NCI-H524 treated with DMSO at 0.1 percent for 48 hours (cell line): Measurements from ENCODE around the gene GNPTG.

Source experiments
- DNase-seq: peaks from one replicate; lab custom pipeline; 2025; lab: John Stamatoyannopoulos, UW

Gene GNPTG

DNA sequence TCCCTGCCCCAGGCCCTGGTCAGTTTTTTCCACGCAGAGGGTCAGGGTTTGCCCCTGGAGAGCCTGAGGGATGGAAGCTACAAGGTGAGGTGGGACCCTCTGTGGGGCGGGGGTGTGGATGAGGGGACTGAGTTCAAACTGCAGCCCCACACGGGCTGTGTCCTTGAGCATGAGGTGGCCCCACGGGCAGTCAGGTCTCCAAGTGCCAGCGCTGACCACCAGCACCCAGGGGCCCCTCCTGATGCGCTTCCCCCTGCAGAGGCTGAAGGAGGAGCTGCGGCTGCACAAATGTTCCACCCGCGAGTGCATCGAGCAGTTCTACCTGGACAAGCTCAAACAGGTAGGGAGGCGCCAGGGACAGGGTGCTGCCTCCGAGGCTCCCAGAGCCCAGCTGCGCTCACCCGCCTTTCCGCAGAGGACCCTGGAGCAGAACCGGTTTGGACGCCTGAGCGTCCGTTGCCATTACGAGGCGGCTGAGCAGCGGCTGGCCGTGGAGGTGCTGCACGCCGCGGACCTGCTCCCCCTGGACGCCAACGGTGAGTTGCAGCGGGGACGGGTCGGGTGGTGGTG lies 4.4 kb upstream of the GNPTG start:
- DNase-seq, result no peak

DNA sequence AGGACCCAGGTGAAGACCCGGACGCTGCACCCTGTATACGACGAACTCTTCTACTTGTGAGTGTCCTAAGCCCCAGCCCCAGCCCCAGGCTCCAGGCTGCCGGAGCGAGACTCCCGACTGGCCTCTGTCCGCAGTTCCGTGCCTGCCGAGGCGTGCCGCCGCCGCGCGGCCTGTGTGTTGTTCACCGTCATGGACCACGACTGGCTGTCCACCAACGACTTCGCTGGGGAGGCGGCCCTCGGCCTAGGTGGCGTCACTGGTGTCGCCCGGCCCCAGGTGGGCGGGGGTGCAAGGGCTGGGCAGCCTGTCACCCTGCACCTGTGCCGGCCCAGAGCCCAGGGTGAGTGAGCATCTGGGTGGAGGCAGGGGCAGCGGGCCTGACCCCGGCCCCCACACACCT lies 3.8 kb upstream of the GNPTG start:
- no peak for DNase-seq

DNA sequence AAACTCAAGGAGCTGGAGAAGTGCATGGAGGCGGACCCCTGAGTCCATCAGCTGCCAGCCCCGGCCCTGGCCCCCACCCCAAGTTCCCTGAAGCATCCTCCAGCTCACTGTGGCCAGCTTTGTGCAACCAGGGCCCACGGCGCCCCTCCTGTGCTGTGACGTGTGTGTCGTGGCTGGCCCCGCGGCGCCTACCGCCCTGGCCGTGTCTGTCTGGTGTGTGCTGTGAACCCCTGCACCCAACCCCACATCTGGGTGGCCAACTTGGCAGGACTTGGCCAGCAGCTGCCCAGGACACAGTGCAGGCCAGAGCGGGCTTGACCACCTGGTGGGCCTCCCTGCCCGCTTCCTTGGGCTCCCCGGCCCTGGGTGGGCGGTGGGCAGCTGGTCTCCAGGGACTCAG lies 3.3 kb upstream of the GNPTG start:
- no peak for DNase-seq

DNA sequence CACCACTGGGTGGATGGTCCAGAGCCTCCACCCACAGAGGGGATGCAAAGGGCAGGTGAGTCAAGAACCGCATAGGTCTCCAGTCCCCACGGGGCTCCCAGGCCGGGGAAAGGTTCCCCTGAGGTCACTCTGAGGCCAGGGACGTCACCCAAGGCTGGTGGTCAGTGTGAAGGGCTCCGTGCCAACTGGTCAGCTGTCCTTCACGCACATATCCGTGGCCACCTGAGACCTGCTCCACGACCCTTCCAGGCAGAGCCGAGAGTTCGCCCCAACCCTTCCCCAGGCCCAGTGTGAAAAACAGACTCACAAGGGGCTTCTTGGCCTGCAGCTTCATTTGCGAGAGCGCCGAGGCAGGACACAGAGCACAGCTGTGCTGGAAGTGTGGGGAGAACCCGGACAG lies 2.8 kb upstream of the GNPTG start:
- no peak for DNase-seq

DNA sequence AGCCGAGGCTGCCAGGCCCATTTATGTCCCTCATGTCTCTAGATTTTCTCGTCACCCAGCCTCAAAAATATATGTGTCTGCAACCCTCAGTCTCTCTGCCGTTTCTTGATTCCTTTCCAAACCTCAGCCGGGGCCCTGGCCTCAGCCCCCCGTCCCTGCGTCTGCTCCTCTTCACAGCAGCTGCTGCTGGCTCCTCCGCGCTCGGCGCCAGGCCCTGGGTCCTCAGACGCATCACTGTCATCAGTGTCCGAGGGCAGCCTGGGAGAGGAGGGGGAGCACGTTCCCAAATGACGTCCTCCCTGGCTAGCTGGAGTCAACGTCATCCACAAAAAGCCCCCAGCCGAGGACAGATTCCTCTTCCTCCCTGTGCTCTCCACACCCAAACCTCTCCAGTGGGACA lies 2.4 kb upstream of the GNPTG start:
- no peak for DNase-seq

DNA sequence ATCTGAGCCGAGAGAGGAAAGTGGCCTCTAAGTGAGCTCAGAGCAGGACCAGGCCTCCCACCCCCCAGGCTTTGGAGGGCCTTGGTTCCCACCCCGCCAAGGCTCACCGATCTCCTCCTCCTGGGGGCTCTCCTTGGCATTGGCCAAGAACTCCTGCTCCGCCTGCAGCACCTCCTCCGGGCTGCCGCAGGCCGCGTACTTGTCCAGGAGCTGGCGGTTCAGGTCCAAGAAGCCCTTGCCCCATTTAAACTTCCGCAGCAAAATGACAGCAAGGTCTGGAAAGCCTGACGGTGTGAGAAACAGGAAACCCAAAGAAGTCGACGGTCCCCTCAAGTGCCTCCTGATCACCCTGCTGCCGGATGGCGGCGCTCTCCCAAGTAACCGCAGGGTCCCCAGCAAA lies 1.8 kb upstream of the GNPTG start:
- DNase-seq, result no peak

DNA sequence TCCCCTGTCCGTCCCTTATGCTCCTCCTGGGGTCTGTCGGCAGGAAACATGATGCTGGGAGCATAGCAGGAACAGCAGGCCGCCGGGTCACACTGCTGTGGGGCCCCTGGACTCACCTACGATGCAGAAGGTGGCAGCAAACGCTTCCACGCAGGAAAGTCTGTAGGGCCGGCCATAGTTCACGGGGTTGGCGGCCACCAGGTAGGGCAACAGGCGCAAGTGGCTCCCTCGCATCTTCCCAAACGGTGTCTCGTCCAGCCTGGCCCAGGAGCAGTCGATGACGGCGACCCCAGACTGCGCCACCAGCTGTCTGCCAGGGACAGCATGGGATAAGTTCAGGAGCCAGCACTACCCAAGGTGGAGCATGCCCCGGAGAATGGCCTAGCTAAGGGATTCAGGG lies 1.0 kb upstream of the GNPTG start:
- no peak for DNase-seq

DNA sequence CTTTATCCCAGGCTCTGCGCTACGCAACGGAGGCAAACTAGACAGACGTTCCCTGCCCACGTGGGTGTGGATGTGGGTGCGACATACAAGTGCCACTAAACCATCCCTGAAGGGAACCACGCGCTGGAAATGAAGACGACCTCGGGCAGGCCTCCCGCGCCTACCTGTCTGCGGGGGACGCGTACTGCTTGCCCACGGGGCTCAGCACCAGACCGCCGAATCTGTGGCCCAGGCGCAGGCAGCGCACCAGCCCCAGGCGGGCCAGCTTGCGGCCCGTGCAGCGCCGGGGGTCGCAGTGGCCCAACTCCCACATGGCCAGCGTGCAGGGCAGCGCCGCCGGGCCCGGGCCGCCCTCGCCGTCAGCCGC lies 533 bp upstream of the GNPTG start:
- no peak for DNase-seq

DNA sequence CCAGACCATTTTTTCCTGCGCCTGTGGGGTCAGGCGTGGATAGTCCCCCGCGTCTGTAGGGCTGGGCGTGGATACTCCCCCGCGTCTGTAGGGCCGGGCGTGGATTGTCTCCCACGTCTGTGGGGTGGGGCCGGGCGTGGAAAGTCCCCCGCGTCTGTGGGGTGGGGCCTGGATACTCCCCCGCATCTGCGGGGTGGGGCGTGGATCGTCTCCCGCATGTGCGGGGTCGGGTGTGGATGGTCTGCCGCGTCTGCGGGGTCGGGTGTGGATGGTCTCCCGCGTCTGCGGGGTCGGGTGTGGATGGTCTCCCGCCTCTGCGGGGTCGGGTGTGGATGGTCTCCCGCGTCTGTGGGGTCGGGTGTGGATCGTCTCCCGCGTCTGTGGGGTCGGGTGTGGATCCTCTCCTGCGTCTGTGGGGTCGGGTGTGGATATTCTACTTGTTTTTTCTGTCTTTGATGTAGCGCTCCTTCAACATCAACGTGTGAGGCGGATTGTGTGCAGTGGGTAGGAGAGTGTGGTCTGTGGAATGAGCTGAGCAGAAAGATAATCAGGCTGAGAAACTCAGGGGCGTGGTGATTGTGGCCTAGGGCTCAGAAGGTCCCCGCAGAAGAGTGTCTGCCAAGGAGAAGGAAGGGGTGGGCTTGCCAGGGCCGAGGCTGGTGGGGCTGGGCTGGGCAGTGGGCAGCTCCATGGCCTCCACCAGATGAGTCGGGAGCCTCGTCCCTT lies 3.2 kb downstream of the GNPTG start:
- DNase-seq, result no peak

DNA sequence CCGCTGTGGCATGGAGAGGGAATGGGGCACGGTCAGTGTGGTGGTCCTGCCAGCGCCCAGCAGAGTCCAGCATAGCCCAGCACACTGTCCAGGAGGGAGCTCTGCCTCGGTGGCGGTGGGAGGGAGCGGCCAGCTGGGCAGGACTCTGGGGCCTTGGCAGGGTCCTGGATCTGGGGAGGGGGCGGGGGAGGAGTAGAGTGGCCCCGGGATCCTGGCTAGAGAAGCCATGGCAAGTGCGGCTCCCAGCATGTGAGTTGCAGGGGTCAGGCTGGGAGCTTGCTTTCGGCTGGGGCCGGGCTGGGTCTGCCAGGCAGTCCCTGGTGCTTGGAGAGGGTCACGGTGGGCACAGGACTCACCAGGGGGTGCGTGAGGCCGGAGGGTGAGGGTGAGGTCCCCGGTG lies 3.9 kb downstream of the GNPTG start:
- no peak for DNase-seq

DNA sequence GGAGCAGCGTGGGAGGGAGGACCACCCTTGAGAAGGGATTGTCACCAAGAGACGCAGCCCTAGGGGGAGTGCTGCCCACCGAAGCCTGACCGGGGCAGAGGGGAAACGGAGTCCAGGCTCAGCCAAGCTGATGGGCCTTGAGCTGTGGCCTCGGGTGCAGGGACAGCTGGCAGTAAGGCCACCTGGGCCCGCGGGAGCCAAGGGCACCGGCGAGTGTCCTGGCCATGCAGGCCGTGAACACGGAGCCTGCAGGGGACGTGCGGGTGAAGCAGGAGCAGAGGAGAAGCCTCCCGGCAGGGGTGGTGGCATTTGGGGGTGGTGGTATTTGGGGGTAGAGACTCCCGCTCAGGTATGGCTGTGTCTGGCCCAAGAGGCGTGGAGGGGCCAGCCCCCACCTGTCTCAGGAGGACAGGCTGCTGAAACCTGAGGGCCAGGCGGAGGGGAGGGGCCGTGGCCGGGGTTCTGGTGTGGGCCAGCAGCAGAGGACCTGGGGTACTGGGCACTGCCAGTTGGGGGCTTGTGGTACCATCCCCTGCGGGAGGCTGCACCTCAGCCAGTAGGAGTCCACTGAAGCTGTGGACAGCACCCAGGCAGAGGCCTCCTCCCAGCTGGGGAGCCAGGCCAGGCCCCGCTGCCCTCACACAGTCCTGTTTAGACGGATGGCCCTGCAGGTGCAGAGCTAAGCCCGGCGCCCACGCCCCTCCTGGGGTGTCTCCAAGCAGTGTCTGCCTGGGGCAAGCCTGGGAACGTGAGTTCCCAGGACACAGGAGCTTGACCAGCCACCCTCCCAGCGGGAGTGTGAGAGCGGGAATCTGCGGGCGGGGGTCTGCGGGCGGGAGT lies 4.5 kb downstream of the GNPTG start:
- DNase-seq, result no peak

DNA sequence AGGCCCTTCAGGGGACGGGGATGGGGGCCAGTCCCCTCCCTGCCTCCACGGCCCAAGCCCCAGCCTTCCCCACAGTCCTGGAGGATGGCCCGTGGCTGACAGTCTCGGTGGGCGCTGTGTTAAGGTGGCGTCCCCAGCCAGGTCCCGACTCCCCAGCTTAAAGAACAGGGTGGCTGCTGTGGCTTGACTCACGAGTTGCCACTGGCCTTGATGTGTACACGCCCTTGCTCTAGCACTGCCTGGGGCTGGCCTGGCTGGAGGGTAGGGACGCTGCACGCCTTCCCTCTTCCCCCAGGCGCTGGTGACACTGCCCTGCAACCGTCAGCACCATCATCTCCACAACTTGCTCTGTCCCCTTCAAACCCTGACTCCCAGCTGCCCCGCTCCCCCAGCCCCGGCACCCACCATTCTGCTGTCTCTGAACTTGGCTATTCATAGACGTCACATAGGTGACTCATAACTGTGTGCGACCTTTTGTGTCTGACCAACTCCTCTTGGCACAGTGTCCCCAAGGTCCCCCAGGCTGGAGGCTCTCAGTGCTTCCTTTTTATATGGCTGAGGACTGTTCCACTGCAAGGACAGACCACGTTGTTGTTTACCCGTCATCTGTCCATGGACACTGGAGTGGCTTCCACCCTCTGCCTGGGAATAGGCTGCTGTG lies 6.3 kb downstream of the GNPTG start:
- DNase-seq, result no peak

DNA sequence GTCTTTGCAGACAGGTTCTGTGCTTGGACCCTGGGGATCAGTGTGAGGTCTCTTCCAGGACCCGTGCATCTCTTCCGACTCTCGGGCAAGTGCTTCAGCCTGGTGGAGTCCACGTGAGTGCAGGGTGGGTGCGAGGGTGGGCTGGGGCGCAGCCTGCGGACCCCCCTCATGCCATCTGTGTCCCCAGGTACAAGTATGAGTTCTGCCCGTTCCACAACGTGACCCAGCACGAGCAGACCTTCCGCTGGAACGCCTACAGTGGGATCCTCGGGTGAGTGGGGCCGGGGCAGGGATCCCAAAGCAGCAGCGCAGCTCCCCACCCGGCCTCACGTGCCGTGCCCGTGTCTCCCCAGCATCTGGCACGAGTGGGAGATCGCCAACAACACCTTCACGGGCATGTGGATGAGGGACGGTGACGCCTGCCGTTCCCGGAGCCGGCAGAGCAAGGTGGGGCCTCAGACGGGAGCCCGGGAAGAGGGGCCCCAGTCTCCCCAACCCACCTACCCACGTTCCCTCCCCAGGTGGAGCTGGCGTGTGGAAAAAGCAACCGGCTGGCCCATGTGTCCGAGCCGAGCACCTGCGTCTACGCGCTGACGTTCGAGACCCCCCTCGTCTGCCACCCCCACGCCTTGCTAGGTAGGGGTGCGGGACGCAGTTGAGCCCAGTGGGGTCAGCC lies 10.1 kb downstream of the GNPTG start:
- DNase-seq, result no peak

DNA sequence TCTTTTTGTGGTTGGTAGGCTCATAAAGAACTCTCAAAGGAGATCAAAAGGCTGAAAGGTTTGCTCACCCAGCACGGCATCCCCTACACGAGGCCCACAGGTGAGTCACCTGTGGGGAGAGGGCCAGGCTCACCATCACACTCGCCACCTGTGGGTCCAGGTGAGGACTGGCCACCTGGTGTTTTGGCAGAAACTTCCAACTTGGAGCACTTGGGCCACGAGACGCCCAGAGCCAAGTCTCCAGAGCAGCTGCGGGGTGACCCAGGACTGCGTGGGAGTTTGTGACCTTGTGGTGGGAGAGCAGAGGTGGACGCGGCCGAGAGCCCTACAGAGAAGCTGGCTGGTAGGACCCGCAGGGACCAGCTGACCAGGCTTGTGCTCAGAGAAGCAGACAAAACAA lies 11.1 kb downstream of the GNPTG start:
- no peak for DNase-seq

DNA sequence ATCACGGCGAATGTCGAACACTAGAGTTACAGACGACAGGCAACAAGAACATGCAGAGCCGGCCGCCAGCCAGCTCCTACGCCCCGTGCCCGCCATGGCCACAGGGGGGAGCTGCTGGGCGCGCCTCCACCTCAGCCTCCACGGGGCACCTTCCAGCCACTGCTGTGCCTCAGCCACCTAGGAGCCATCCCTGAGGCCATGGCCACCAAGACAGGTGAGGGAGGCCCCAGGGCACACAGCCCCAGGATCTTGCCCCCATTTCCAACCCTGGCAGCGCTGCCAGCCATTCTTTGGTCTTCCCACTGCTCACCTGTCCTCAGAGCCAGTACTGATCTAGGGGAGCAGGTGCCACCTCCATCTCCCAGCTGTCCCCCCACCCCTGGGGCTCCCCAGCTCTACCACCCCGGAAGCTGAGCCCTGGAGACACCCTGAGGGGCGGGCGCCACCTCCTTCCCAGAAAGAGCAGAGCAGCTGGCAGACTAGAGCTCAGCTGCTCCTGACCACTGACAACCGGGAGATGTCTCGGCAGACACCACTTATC lies 11.8 kb downstream of the GNPTG start:
- no peak for DNase-seq

DNA sequence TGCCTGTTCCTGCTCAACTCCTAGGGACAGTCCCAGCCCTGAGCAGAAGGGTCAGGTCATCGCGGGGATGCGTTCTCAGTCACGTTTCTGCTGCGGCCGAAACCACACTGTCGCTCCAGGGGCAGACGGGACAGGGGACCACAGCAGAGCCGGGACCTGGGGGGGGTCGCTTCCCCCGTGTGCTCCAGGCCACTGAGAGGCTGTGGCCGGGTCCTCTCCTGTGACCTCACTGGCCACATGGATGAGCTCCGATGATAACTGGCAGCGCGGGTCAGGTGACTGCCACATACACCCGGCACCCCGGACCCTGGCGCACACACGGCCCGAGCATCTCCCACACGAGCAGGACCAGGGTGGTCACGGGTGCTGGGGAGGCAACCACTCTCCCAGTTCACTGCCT lies 12.8 kb downstream of the GNPTG start:
- no peak for DNase-seq

DNA sequence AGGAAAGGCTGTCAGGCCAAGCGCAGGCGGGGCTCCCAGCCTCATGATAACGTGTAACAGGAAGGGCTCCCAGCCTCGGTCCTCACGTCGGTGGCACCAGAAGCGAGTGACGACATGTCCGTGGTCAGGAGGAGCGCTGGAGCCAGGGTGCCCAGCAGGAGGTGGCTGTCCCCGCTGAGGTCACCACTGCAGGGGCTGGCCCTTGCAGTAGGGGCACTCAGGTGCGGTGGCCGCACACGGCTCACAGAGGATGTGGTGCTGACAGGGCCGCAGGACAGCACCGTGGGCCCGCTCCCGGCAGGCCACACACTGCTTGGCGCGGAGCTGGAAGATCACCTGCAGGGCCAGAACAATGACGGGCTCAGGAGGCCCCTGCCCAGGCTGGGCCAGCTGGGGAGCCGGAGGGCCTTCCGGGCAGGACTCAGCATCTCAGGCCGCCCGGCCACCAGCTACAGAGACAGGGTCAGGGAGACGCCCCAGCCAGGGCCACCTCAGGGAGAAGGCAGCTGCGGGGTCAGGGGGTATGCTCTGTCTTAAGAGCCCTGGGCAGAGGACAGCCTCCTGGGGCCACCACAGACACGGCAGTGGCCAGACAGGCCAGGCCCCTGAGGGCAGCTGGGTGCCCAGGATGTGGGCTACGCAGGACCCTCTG lies 14.5 kb downstream of the GNPTG start:
- DNase-seq, result no peak

DNA sequence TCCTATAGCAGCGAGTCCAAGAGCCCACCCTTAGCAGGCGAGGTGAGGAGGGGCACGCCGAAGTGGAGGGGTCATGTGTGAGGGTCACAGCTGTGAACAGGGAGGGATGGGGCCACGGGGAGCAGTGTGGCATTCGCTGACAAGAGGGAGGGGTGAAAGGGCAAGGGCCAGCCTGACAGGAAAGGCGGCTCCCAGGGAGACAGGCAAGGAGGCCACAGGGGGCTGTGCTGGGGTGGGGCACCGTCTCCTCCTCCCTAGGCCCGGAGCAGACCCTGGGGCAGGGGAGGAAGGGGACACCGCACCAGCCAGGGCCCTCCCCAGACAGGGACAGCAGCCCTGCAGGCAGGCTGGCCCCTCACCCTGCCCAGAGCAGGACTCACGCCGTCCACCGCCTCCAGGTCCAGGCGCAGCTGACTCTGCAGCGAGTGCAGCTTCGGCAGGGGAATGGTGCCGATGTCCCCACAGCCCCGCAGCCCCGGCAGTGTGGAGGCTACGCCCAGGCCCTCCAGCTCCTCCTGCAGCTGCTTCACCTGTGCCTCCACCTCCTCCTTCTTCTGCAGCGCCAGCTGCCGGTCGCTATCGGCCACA lies 15.1 kb downstream of the GNPTG start:
- DNase-seq, result no peak

DNA sequence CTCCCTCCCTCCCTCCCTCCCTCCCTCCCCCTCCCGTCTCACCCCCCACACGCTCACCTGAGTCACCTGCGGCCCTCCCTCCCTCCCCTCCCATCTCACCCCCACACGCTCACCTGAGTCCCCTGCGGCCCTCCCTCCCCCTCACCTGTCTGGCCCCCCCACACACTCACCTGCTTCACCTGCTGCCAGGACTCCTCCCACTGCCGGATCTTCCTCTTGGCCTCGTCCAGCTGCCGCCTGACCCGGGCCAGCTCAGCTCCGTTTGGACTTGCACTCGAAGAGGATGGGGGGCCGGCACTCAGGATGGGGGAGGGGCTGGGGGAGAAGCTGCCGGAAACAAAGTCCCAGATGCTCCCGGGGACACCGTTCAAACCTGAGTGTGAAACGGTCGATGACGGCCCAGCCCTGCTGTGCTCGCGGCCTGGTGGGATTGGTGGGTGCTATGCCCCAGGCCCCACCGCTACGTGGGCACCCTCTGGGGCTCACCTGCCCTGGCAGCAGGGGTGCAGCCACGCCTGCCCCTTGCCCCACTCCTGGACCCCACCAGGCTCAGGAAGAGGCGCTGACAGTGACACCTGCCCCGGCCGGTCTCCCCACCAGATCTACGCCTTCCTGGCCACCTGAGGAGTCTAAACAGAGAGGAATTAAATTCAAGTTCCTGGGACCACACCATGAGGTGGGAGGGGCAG lies 15.9 kb downstream of the GNPTG start:
- no peak for DNase-seq
